Right lung (tissue), 5 donors: ENCODE results near the gene RBMS2. TPM values are rescaled to one million over a fixed set of nuclear protein-coding genes. Genes with fewer than 3 reads are reported as not detected.

Experiments
- DNase-seq, 2 donors: peaks; one replicate each; pipeline ENCODE4 v3.0.0-alpha.2; 2013
- polyA plus RNA-seq, 5 donors: library from polyadenylated mRNA; unstranded; fragments of 120-200 nt; gene quantifications; one replicate each; pipeline versions ENCODE4 v1.2.1 to v1.2.3, GENCODE V29; 2013; ENCODE audit warnings: inconsistent platforms in 1 of 5, low replicate concordance in 1 of 5; ENCODE audit not compliant: insufficient read length in 5 of 5, insufficient read depth in 1 of 5

Gene RBMS2
- polyA plus RNA-seq, 5 donors, result 35.3 to 88.3 (median 73.0) TPM

- no peak for DNase-seq
Observed at GRCh38 chr12:56578983-56579546, 57.4 kb downstream of the RBMS2 start.

GRCh38 chr12:56581418-56582145 is 60.0 kb downstream of the RBMS2 start:
- no peak for DNase-seq

- DNase-seq, result no peak
Observed at GRCh38 chr12:56585098-56585497, 63.5 kb downstream of the RBMS2 start.

- DNase-seq, result no peak
Observed at GRCh38 chr12:56589783-56590182, 68.2 kb downstream of the RBMS2 start.

- DNase-seq, result no peak
Observed at GRCh38 chr12:56590237-56590830, 68.7 kb downstream of the RBMS2 start.

- no peak for DNase-seq
Observed at GRCh38 chr12:56591126-56591525, 69.5 kb downstream of the RBMS2 start.

- DNase-seq, result no peak
Observed at GRCh38 chr12:56591961-56592360, 70.3 kb downstream of the RBMS2 start.

- DNase-seq, result peak; percentile 21 to 54
Observed at GRCh38 chr12:56593909-56594621, 72.4 kb downstream of the RBMS2 start.

- DNase-seq, result no peak
Observed at GRCh38 chr12:56596815-56597214, 75.2 kb downstream of the RBMS2 start.

GRCh38 chr12:56599041-56599440 is 77.4 kb downstream of the RBMS2 start:
- no peak for DNase-seq

GRCh38 chr12:56599797-56600196 is 78.2 kb downstream of the RBMS2 start:
- DNase-seq, result no peak

GRCh38 chr12:56600753-56601152 is 79.1 kb downstream of the RBMS2 start:
- no peak for DNase-seq

GRCh38 chr12:56601503-56601902 is 79.9 kb downstream of the RBMS2 start:
- DNase-seq, result no peak

GRCh38 chr12:56602239-56602638 is 80.6 kb downstream of the RBMS2 start:
- DNase-seq, result no peak

- DNase-seq, result no peak
Observed at GRCh38 chr12:56604355-56604754, 82.7 kb downstream of the RBMS2 start.

GRCh38 chr12:56614627-56615026 is 93.0 kb downstream of the RBMS2 start:
- DNase-seq, result no peak

- no peak for DNase-seq
Observed at GRCh38 chr12:56616244-56616643, 94.6 kb downstream of the RBMS2 start.

GRCh38 chr12:56616925-56617324 is 95.3 kb downstream of the RBMS2 start:
- no peak for DNase-seq

- DNase-seq, result no peak
Observed at GRCh38 chr12:56622535-56622934, 100.9 kb downstream of the RBMS2 start.

- no peak for DNase-seq
Observed at GRCh38 chr12:56626701-56627100, 105.1 kb downstream of the RBMS2 start.

GRCh38 chr12:56628671-56629458 is 107.2 kb downstream of the RBMS2 start:
- DNase-seq, result peak; percentile 59 to 63
